Neural progenitor cell (in vitro differentiated cells): Measurements from ENCODE around the gene CEP78. TPM values are rescaled to one million over a fixed set of nuclear protein-coding genes. Genes with fewer than 3 reads are reported as not detected.
A peak's percentile ranks its signal among the peaks of the same experiment; 100 is the strongest.

Experiments
- DNase-seq: peaks from one replicate; pipeline ENCODE4 v3.0.0-alpha.2; 2016; ENCODE audit warnings: low spot score
- H2AFZ ChIP-seq: fragments of 200-600 bp; sonication (generic); replicated peaks from 2 replicates; pipeline ENCODE4 v1.6.1; 2016; ENCODE audit warnings: antibody characterized with exemption
- H3F3A ChIP-seq: fragments of 200-600 bp; sonication (generic); 2 replicates; pipeline ENCODE4 v1.6.1; 2016; ENCODE audit warnings: antibody characterized with exemption, low read depth
- H3K27ac ChIP-seq: fragments of 200-600 bp; sonication (generic); 2 replicates; pipeline ENCODE4 v1.5.1; 2016; ENCODE audit warnings: mild to moderate bottlenecking
- H3K27me3 ChIP-seq: fragments of 200-600 bp; sonication (generic); 2 replicates; pipeline ENCODE4 v1.6.1; 2016; ENCODE audit warnings: mild to moderate bottlenecking, moderate library complexity
- H3K36me3 ChIP-seq: fragments of 200-600 bp; sonication (generic); 2 replicates; pipeline ENCODE4 v1.5.1; 2016
- H3K4me1 ChIP-seq: fragments of 200-600 bp; sonication (generic); 2 replicates; pipeline ENCODE4 v1.6.1; 2016; ENCODE audit warnings: mixed run types
- H3K4me2 ChIP-seq: fragments of 200-600 bp; sonication (generic); 2 replicates; pipeline ENCODE4 v1.6.1; 2016
- H3K4me3 ChIP-seq: fragments of 200-600 bp; sonication (generic); 2 replicates; pipeline ENCODE4 v1.5.1; 2016
- H3K79me2 ChIP-seq: fragments of 200-600 bp; sonication (generic); 2 replicates; pipeline ENCODE4 v1.6.1; 2016; ENCODE audit warnings: low read depth
- H3K9ac ChIP-seq: fragments of 200-600 bp; sonication (generic); 2 replicates; pipeline ENCODE4 v1.6.1; 2016
- H3K9me3 ChIP-seq: fragments of 200-600 bp; sonication (generic); 2 replicates; pipeline ENCODE4 v1.5.1; 2016; ENCODE audit warnings: low read depth
- H4K20me1 ChIP-seq: fragments of 200-600 bp; sonication (generic); 2 replicates; pipeline ENCODE4 v1.6.1; 2016; ENCODE audit warnings: low read depth
- H3K27ac Mint-ChIP-seq: 3 replicates; pipeline ENCODE4 v1.8.0; 2021; ENCODE audit warnings: mixed read lengths
- H3K27me3 Mint-ChIP-seq: 2 replicates; pipeline ENCODE4 v1.8.0; 2022; ENCODE audit warnings: low read depth, mild to moderate bottlenecking, inconsistent platforms, moderate library complexity, mixed read lengths; ENCODE audit not compliant: insufficient read depth
- H3K36me3 Mint-ChIP-seq: 3 replicates; pipeline ENCODE4 v1.8.0; 2021; ENCODE audit warnings: mixed read lengths
- H3K4me1 Mint-ChIP-seq: 3 replicates; pipeline ENCODE4 v1.8.0; 2021; ENCODE audit warnings: mixed read lengths
- H3K4me3 Mint-ChIP-seq: 3 replicates; pipeline ENCODE4 v1.8.0; 2021; ENCODE audit warnings: mild to moderate bottlenecking, moderate library complexity, mixed read lengths
- H3K9me3 Mint-ChIP-seq: 3 replicates; pipeline ENCODE4 v1.8.0; 2020; ENCODE audit warnings: mixed read lengths
- CTCF ChIP-seq: fragments of 200-600 bp; sonication (generic); IDR thresholded peaks from 2 replicates; pipeline ENCODE4 v1.5.1; 2017; ENCODE audit warnings: antibody characterized with exemption, mild to moderate bottlenecking
- EZH2 ChIP-seq: fragments of 200-600 bp; sonication (generic); IDR thresholded peaks from 2 replicates; pipeline ENCODE4 v1.6.1; 2017; ENCODE audit warnings: antibody characterized with exemption, mild to moderate bottlenecking, moderate library complexity
- EZH2phosphoT487 ChIP-seq: fragments of 200-600 bp; sonication (generic); IDR thresholded peaks from 2 replicates; pipeline ENCODE4 v1.6.1; 2017; ENCODE audit warnings: antibody characterized with exemption
- total RNA-seq: library from RNA; depleted of rRNA; stranded (reverse); fragments of >200 nt; gene quantifications from 2 replicates; pipeline ENCODE4 v1.2.3, GENCODE V29; 2015; ENCODE audit warnings: low replicate concordance

The CEP78 gene
- 102 and 122 TPM in 2 replicates for total RNA-seq

GRCh38 chr9:78235762-78236550 lies at the start of gene CEP78:
Gene CEP78, plus strand, starts transcription at chr9:78236075. Its CDS starts 276 bp downstream, at chr9:78236351.
- H3K36me3 Mint-ChIP-seq = peaks cover 11% of the 10 kb centered on the region
- Histone ChIP-seq H3K79me2 (peaks cover 58% of the 10 kb centered on the region), H4K20me1 (peaks cover 26% of the 10 kb centered on the region), H3F3A (peaks cover 13% of the 10 kb centered on the region), H3K4me3 (peak within 1 kb of the TSS; percentile 93), H3K27me3 (no peaks in the 10 kb centered on the region), H3K9ac (peak within 1 kb of the TSS; percentile 54), H3K4me2 (peak within 1 kb of the TSS; percentile 79), H3K9me3 (no peaks in the 10 kb centered on the region), H3K36me3 (peaks cover 5% of the 10 kb centered on the region), H2AFZ (peak within 1 kb of the TSS; percentile 61), H3K4me1 (peaks cover 25% of the 10 kb centered on the region), H3K27ac (peak within 1 kb of the TSS; percentile 63)
- H3K4me1 Mint-ChIP-seq = peaks cover 26% of the 10 kb centered on the region
- H3K27ac Mint-ChIP-seq = peak within 1 kb of the TSS; percentile 89
- peaks cover 2% of the 10 kb centered on the region for H3K27me3 Mint-ChIP-seq
- DNase-seq = peak; percentile 97
- H3K9me3 Mint-ChIP-seq = no peaks in the 10 kb centered on the region
- TF ChIP-seq EZH2 = no peak
- no peak for TF ChIP-seq CTCF
- no peak for TF ChIP-seq EZH2phosphoT487
- no peak within 1 kb of the TSS for H3K4me3 Mint-ChIP-seq

GRCh38 chr9:78187763-78188484 lies 48.0 kb upstream of the CEP78 start:
- Histone ChIP-seq H2AFZ (peak overlapping the region; percentile 59), H4K20me1 (no peaks in the 10 kb centered on the region), H3K9ac (no peak overlapping the region), H3K36me3 (no peaks in the 10 kb centered on the region), H3K27me3 (no peaks in the 10 kb centered on the region), H3K4me3 (no peak overlapping the region), H3K4me1 (peaks cover 31% of the 10 kb centered on the region), H3F3A (peaks cover 14% of the 10 kb centered on the region), H3K79me2 (no peaks in the 10 kb centered on the region), H3K27ac (peak overlapping the region; percentile 79), H3K4me2 (peak overlapping the region; percentile 54), H3K9me3 (no peaks in the 10 kb centered on the region)
- Mint-ChIP-seq H3K4me3 (no peak overlapping the region), H3K36me3 (no peaks in the 10 kb centered on the region), H3K9me3 (no peaks in the 10 kb centered on the region), H3K4me1 (peaks cover 7% of the 10 kb centered on the region), H3K27ac (no peak overlapping the region), H3K27me3 (no peaks in the 10 kb centered on the region)
- TF ChIP-seq EZH2 = no peak
- TF ChIP-seq EZH2phosphoT487 = no peak
- TF ChIP-seq CTCF = no peak
- peak; percentile 41 for DNase-seq

- H3K79me2 ChIP-seq = no peaks in the 10 kb centered on the region
- H3K4me2 ChIP-seq = peak overlapping the region; percentile 54
- peaks cover 7% of the 10 kb centered on the region for H3K4me1 Mint-ChIP-seq
- H4K20me1 ChIP-seq = no peaks in the 10 kb centered on the region
- H3K36me3 Mint-ChIP-seq = no peaks in the 10 kb centered on the region
- no peaks in the 10 kb centered on the region for H3K9me3 ChIP-seq
- H3K27me3 ChIP-seq = no peaks in the 10 kb centered on the region
- peaks cover 31% of the 10 kb centered on the region for H3K4me1 ChIP-seq
- no peak overlapping the region for H3K27ac Mint-ChIP-seq
- no peak overlapping the region for H2AFZ ChIP-seq
- no peak overlapping the region for H3K9ac ChIP-seq
- H3K36me3 ChIP-seq = no peaks in the 10 kb centered on the region
- no peaks in the 10 kb centered on the region for H3K9me3 Mint-ChIP-seq
- no peak overlapping the region for H3K27ac ChIP-seq
- TF ChIP-seq EZH2 (no peak), EZH2phosphoT487 (no peak), CTCF (no peak)
- peaks cover 3% of the 10 kb centered on the region for H3K27me3 Mint-ChIP-seq
- no peak for DNase-seq
- H3K4me3 ChIP-seq = no peak overlapping the region
- H3K4me3 Mint-ChIP-seq = no peak overlapping the region
- peaks cover 14% of the 10 kb centered on the region for H3F3A ChIP-seq
These were observed 47.3 kb upstream of the CEP78 start for GRCh38 chr9:78188594-78188993.
